HUDEP-2 (cell line): ENCODE data around the gene TMEM208.

Source experiments
- DNase-seq, 76 experiments: peaks; one replicate each; lab custom pipeline; 2025; ENCODE audit not compliant: unreplicated experiment in 76 of 76; lab: John Stamatoyannopoulos, UW

The TMEM208 gene

DNA sequence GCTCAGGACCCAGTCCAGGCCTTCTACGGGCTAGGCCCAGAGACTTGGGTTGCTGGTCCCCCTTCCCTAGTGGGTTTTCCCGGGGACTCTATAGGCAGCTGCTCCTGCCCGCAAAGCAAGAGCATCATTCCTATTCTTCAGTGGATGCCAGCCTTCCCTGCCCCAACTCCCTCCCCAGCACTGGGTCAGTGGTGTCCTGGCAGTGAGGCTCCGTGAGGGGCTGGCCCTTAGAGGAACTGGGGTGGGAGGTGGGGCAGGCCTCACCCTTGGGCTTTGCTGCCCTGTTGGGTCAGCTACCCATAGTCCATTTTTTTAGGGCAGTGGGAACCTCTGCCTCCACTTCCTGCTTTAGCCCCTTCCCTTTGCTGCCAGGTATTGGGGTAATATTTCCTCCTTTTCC lies 44.5 kb downstream of the TMEM208 start:
- no peak for DNase-seq

DNA sequence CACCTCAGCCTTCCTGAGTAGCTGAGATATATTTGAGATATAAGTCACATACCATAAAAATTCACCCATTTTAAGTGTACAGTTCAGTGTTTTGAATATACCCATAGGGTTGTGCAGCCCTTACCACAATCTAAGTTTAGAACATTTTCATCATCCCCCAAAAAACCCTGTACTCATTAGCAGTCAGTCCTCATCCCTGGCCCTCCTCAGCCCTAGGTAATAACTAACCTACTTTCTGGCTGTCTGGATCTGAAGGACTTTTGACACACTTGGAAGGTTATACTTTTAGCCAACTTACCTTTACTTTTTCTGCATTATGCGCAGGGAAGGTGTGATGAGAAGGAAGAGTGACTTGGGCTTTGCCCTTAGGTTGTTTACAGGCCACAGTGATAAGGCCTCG lies 48.4 kb downstream of the TMEM208 start:
- DNase-seq = no peak

DNA sequence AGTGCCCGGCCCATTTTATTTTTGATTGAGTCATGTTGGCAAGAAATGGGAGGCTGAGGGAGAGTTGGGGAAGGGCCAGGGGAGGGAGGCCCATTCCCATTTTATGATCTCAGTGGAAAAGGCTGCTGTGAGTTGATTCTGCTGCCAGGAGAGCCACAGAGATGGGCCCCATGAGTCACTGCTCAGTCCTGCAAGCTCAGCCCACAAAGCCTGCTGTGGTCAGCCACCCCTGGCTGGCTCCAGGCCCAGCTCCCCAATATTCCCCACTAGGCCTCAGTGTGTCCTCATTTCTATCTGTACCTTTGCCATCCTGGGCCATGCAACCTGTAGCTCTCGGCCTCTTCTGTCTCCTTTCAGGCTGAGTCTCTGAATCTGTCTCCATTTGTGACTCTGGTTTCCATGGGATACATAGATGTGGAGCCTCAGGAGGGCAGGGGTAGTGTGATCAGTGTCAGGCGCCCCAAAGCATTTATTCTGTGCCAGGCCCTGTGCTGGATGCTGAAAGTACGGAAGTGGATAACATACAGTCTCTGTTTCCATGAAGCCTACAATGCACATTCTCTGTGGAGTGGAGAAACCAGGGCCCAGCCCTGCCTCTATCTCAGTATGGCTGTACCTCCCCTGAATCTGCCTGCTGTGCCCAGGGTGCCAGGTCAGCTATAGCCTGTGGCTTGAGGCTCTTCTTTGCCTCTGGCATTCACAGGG lies 50.5 kb downstream of the TMEM208 start:
- peak in 50 of 76 experiments; percentile 4 to 80 (median 46) for DNase-seq

DNA sequence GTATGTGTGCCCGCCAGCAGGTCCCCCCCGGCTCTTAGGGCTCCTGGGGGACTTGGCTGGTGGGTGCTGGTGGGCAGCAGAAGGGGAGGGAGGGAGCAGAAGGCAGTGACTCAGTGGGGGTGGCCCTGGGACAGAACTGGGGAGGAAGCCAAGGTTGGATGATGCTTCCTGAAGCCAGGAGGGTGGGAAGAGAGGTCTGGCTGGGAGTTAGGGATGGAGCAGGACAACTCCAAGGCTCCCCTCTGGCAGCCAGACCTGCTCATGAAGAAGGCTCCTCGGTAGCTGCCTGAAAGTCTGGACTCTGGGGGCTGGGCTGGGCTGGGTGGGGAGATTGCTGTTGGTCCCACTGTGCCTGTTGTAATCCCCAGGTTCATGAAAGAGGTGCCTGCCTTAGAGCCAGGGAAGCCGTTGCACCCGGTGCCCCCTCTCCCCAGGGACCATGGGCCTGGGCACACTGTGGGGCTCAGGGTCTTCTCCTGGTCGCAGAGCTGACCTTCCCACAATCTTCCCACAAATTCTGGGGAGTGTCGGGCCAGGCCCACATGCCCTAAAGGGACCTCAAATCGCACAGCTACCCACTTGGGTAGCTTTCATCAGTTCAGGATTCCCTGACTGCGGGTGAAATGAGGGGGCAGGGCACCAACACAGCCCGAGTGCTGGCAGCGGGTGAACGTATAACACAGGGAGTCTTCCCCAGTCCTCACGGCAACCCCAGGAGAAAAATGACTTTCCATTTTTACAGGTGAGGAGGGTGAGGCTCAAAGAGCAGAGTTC lies 51.3 kb downstream of the TMEM208 start:
- DNase-seq = peak in 7 of 76 experiments; percentile 26 to 70 (median 41)
